Stimulated activated CD8-positive, alpha-beta memory T cell treated with anti-CD3 and anti-CD28 coated beads, Interleukin-2, amount 100 ng/mL, for 1 hour (primary cell): ENCODE results near the gene CAVIN1.
"Not testable (repeated sequence)": the region's sequence is repeated elsewhere in the genome, so short reads cannot be mapped to it uniquely, and the experiment has no call there.

ENCODE experiments used
- DNase-seq, 2 donors: peaks; one replicate each; pipeline ENCODE4 v3.0.0-alpha.2; 2020; ENCODE audit warnings: low read depth in 2 of 2

The CAVIN1 gene

GRCh38 chr17:42405076-42405475 is 18.0 kb downstream of the CAVIN1 start:
- DNase-seq = no peak

GRCh38 chr17:42404326-42405055 is 18.6 kb downstream of the CAVIN1 start:
- no peak for DNase-seq

- DNase-seq = peak in 1 of 2 donors; percentile 21
These were observed 19.9 kb downstream of the CAVIN1 start for GRCh38 chr17:42403150-42403549.

GRCh38 chr17:42402117-42402516 is 20.9 kb downstream of the CAVIN1 start:
- no peak for DNase-seq

- not testable (repeated sequence) for DNase-seq
These were observed 22.1 kb downstream of the CAVIN1 start for GRCh38 chr17:42400844-42401375.

- no peak for DNase-seq
These were observed 22.9 kb downstream of the CAVIN1 start for GRCh38 chr17:42399948-42400843.

- DNase-seq = no peak
These were observed 23.9 kb downstream of the CAVIN1 start for GRCh38 chr17:42399121-42399520.

- not testable (repeated sequence) for DNase-seq
These were observed 27.5 kb downstream of the CAVIN1 start for GRCh38 chr17:42395601-42396000.

- DNase-seq = no peak
These were observed 28.2 kb downstream of the CAVIN1 start for GRCh38 chr17:42394838-42395237.

- DNase-seq = no peak
These were observed 30.2 kb downstream of the CAVIN1 start for GRCh38 chr17:42392692-42393415.

- DNase-seq = not testable (repeated sequence)
These were observed 31.6 kb downstream of the CAVIN1 start for GRCh38 chr17:42391439-42391838.

- DNase-seq = no peak
These were observed 33.2 kb downstream of the CAVIN1 start for GRCh38 chr17:42389899-42390298.

GRCh38 chr17:42389135-42389417 is 34.0 kb downstream of the CAVIN1 start:
- no peak for DNase-seq

- peak; percentile 100 for DNase-seq
These were observed 34.5 kb downstream of the CAVIN1 start, which contains the start of gene STAT3 for GRCh38 chr17:42388381-42389134. TSS of gene STAT3 (minus strand) at chr17:42388442. CDS start at chr17:42348516, 39,926 bp downstream.

- DNase-seq = peak in 1 of 2 donors; percentile 21
These were observed 35.2 kb downstream of the CAVIN1 start for GRCh38 chr17:42387661-42388380.

GRCh38 chr17:42386777-42387657 is 36.0 kb downstream of the CAVIN1 start:
- no peak for DNase-seq

- DNase-seq = no peak
These were observed 41.2 kb downstream of the CAVIN1 start for GRCh38 chr17:42381898-42382297.

- no peak for DNase-seq
These were observed 42.1 kb downstream of the CAVIN1 start for GRCh38 chr17:42380935-42381334.

GRCh38 chr17:42378959-42379594 is 44.0 kb downstream of the CAVIN1 start:
- DNase-seq = no peak
